Skin of body (tissue), 2 donors: ENCODE measurements around the gene IFI27. TPM values are rescaled to one million over a fixed set of nuclear protein-coding genes. Genes with fewer than 3 reads are reported as not detected.

ENCODE experiments used
- DNase-seq: peaks from one replicate; lab custom pipeline; 2025; lab: John Stamatoyannopoulos, UW
- total RNA-seq: library from RNA; depleted of rRNA; stranded (reverse); fragments of >200 nt; gene quantifications from one replicate; pipeline ENCODE4 v1.2.3, GENCODE V29; 2014

IFI27 gene
- total RNA-seq, 1 donor from 2014 or later = 18.3 TPM

- DNase-seq = no peak
These were observed 14.2 kb downstream of the IFI27 start for GRCh38 chr14:94124582-94125377.

- DNase-seq = no peak
These were observed 15.3 kb downstream of the IFI27 start for GRCh38 chr14:94125659-94126418.

GRCh38 chr14:94126419-94126677 is 15.8 kb downstream of the IFI27 start:
- no peak for DNase-seq

GRCh38 chr14:94126800-94127199 is 16.3 kb downstream of the IFI27 start:
- no peak for DNase-seq

GRCh38 chr14:94127330-94127729 is 16.8 kb downstream of the IFI27 start:
- DNase-seq = no peak

GRCh38 chr14:94128216-94128839 is 17.8 kb downstream of the IFI27 start:
- DNase-seq = no peak

- peak; percentile 66 for DNase-seq
These were observed 18.7 kb downstream of the IFI27 start, which contains the start of gene IFI27L2 for GRCh38 chr14:94129111-94129757. Gene IFI27L2 (minus strand): TSS chr14:94129604. CDS start chr14:94129564, 40 bp downstream.

GRCh38 chr14:94129758-94130414 is 19.4 kb downstream of the IFI27 start:
- DNase-seq = peak; percentile 6

- DNase-seq = peak; percentile 42
These were observed 21.9 kb downstream of the IFI27 start for GRCh38 chr14:94132285-94132887.

- DNase-seq = no peak
These were observed 24.9 kb downstream of the IFI27 start for GRCh38 chr14:94135476-94135875.

- DNase-seq = peak; percentile 56
These were observed 26.2 kb downstream of the IFI27 start for GRCh38 chr14:94136575-94137331.

- no peak for DNase-seq
These were observed 27.7 kb downstream of the IFI27 start for GRCh38 chr14:94138251-94138650.

- DNase-seq = no peak
These were observed 28.5 kb downstream of the IFI27 start for GRCh38 chr14:94139006-94139405.

GRCh38 chr14:94139421-94139820 is 28.9 kb downstream of the IFI27 start:
- DNase-seq = no peak

GRCh38 chr14:94142247-94142646 is 31.7 kb downstream of the IFI27 start:
- DNase-seq = no peak

GRCh38 chr14:94142836-94143235 is 32.3 kb downstream of the IFI27 start:
- DNase-seq = no peak

- no peak for DNase-seq
These were observed 32.7 kb downstream of the IFI27 start for GRCh38 chr14:94143239-94143638.

GRCh38 chr14:94143711-94144110 is 33.2 kb downstream of the IFI27 start:
- DNase-seq = no peak

GRCh38 chr14:94144765-94145164 is 34.2 kb downstream of the IFI27 start:
- no peak for DNase-seq

GRCh38 chr14:94145902-94146527 is 35.5 kb downstream of the IFI27 start:
- no peak for DNase-seq
